Measurements from ENCODE around the gene ATOSB.

- no peak for TF ChIP-seq POLR2A (IDR thresholded peaks at IDR 0.05)
- TF ChIP-seq CTCF (IDR thresholded peaks at IDR 0.05) = no peak
These were observed 44.5 kb downstream of the ATOSB start for GRCh38 chr9:35070823-35071813.

All from thyroid gland (tissue), 4 donors.